Measurements from ENCODE around the gene TENT4A. TPM values are rescaled to one million over a fixed set of nuclear protein-coding genes. Genes with fewer than 3 reads are reported as not detected.

The TENT4A gene
- total RNA-seq, 1 experiment from 2014 or later, result 29.6 TPM

GRCh38 chr5:6710551-6711318, 2.5 kb upstream of the TENT4A start:
- DNase-seq (ENCODE audit: low read depth, low spot score) (no peak), ATAC-seq (no peak)
- ChIA-PET POLR2A (no interaction called here), CTCF (interaction anchor here (0.6 kb wide), 1 partner anchor 286 kb away, joined by 6 read pairs; no protein-coding TSS in a partner anchor)
- H3K9me3 ChIP-seq (ENCODE audit: control insufficient read depth, insufficient read depth, low read depth, low read length), result no peaks in the 10 kb centered on the region
- H3K4me1 ChIP-seq (ENCODE audit: control insufficient read depth, insufficient read depth, low read length), result peaks cover 8% of the 10 kb centered on the region; the same call in 1 of the 2 replicates
- in situ Hi-C loops (cut with HindIII; ENCODE audit: low pct_unique_long_range_greater_than_20kb, low sequenced_read_pairs) (no loop called here), intact Hi-C loops (cut with micrococcal nuclease; ENCODE audit: unreplicated experiment) (loop anchor here (10.0 kb wide), 1 partner anchor 76 kb away; the partner anchor contains the start of genes NSUN2 and SRD5A1)
- no TSS peak for BruUV-seq (replicated peaks)
- H3K27ac ChIP-seq (ENCODE audit: low read length), result no peak overlapping the region
- no peaks in the 10 kb centered on the region; the same call in 1 of the 2 replicates for H3K36me3 ChIP-seq (ENCODE audit: control insufficient read depth, insufficient read depth, low read length)
- H3K4me3 ChIP-seq (ENCODE audit: low read depth in 2 of 2, low read length in 2 of 2), result no peak overlapping the region
- no peaks in the 10 kb centered on the region for H3K27me3 ChIP-seq (ENCODE audit: control insufficient read depth, insufficient read depth, low read length)
- TF ChIP-seq SIN3A (IDR thresholded peaks at IDR 0.05; ENCODE audit: borderline replicate concordance, insufficient read depth, low read depth, low read length) (no peak), POLR2AphosphoS5 (IDR thresholded peaks at IDR 0.05; ENCODE audit: low read depth, low read length) (no peak), CTCF (IDR thresholded peaks at IDR 0.05) (no peak), TCF7L2 (IDR thresholded peaks at IDR 0.05; ENCODE audit: low read depth, low read length) (no peak), REST (IDR thresholded peaks at IDR 0.05; ENCODE audit: insufficient read depth in 1 of 2, low read depth in 2 of 2, low read length in 1 of 2) (no peak)

- ChIA-PET CTCF (interaction anchor here (0.6 kb wide), 1 partner anchor 286 kb away, joined by 6 read pairs; no protein-coding TSS in a partner anchor), POLR2A (interaction anchor here (0.7 kb wide), 1 partner anchor 273 kb away, joined by 3 read pairs; no protein-coding TSS in a partner anchor)
- in situ Hi-C loops (cut with HindIII; ENCODE audit: low pct_unique_long_range_greater_than_20kb, low sequenced_read_pairs), result no loop called here
- peaks cover 16% of the 10 kb centered on the region for H3K4me1 ChIP-seq (ENCODE audit: control insufficient read depth, insufficient read depth, low read length)
- 0 out of 2 replicates have a peak, but pooled peaks have one; percentile 11 for TF ChIP-seq POLR2AphosphoS5 (IDR thresholded peaks at IDR 0.05; ENCODE audit: low read depth, low read length)
- TF ChIP-seq TCF7L2 (IDR thresholded peaks at IDR 0.05; ENCODE audit: low read depth, low read length), result no peak
- no peak for TF ChIP-seq REST (IDR thresholded peaks at IDR 0.05; ENCODE audit: insufficient read depth in 1 of 2, low read depth in 2 of 2, low read length in 1 of 2)
- peak overlapping the region; percentile 97 for H3K27ac ChIP-seq (ENCODE audit: low read length)
- H3K36me3 ChIP-seq (ENCODE audit: control insufficient read depth, insufficient read depth, low read length), result no peaks in the 10 kb centered on the region; the same call in 1 of the 2 replicates
- no peaks in the 10 kb centered on the region for H3K9me3 ChIP-seq (ENCODE audit: control insufficient read depth, insufficient read depth, low read depth, low read length)
- H3K4me3 ChIP-seq (ENCODE audit: low read depth in 2 of 2, low read length in 2 of 2), result peak overlapping the region; percentile 73 to 87
- no TSS peak for BruUV-seq (replicated peaks)
- intact Hi-C loops (cut with micrococcal nuclease; ENCODE audit: unreplicated experiment), result loop anchor here (10.0 kb wide), 1 partner anchor 77 kb away; the partner anchor contains the start of genes NSUN2 and SRD5A1
- ATAC-seq, result no peak
- no peaks in the 10 kb centered on the region for H3K27me3 ChIP-seq (ENCODE audit: control insufficient read depth, insufficient read depth, low read length)
- no peak for DNase-seq (ENCODE audit: low read depth, low spot score)
Measured at GRCh38 chr5:6711409-6712141, 1.7 kb upstream of the TENT4A start.
